ENCODE data around the gene PDE1A. TPM values are rescaled to one million over a fixed set of nuclear protein-coding genes. Genes with fewer than 3 reads are reported as not detected.

The PDE1A gene
- total and polyA plus RNA-seq, 2 of the 13 experiments (the other 11 are each of a cell fraction or from before 2014, with no cell fraction given): not detected

GRCh38 chr2:182360663-182361260, 66.1 kb downstream of the PDE1A start:
- Histone ChIP-seq H3K4me2 (ENCODE audit: low read depth, low read length) (no peak overlapping the region), H3K4me3 (replicated peaks in 1 of 3; ENCODE audit: insufficient read depth in 1 of 3, low read depth in 2 of 3, low read length in 3 of 3) (no peak overlapping the region), H4K20me1 (ENCODE audit: insufficient read depth, low read length) (no peaks in the 10 kb centered on the region), H3K27me3 (ENCODE audit: control insufficient read depth in 1 of 2, insufficient read depth in 2 of 2, low read length in 2 of 2) (no peaks in the 10 kb centered on the region), H3K27ac (ENCODE audit: extremely low read length, insufficient read depth, low read length) (no peak overlapping the region), H2AFZ (ENCODE audit: low read length) (no peak overlapping the region), H3K4me1 (ENCODE audit: insufficient read depth, low read length) (no peaks in the 10 kb centered on the region), H3K36me3 (replicated peaks in 1 of 2; ENCODE audit: control insufficient read depth in 1 of 2, insufficient read depth in 2 of 2, low read length in 2 of 2) (no peaks in the 10 kb centered on the region), H3K9ac (ENCODE audit: insufficient read depth, low read depth, low read length) (no peak overlapping the region), H3K79me2 (ENCODE audit: insufficient read depth, low read length) (no peaks in the 10 kb centered on the region), H3K9me3 (ENCODE audit: low read length) (no peaks in the 10 kb centered on the region)
- no peak for DNase-seq (ENCODE audit: low spot score)
- TF ChIP-seq ZNF562 (CRISPR knock-in tag; IDR thresholded peaks at IDR 0.05; ENCODE audit: borderline replicate concordance): no peak
- TF ChIP-seq ZNF331 (CRISPR knock-in tag; IDR thresholded peaks at IDR 0.05): no peak
- TF ChIP-seq ZNF556 (CRISPR knock-in tag; IDR thresholded peaks at IDR 0.05; ENCODE audit: borderline replicate concordance): no peak
- TF ChIP-seq, protein P1, sequence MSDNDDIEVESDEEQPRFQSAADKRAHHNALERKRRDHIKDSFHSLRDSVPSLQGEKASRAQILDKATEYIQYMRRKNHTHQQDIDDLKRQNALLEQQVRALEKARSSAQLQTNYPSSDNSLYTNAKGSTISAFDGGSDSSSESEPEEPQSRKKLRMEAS (IDR thresholded peaks at IDR 0.05): no peak
- no peak for TF ChIP-seq SMAD9 (CRISPR knock-in tag; IDR thresholded peaks at IDR 0.05)
- no peak for TF ChIP-seq RFXAP (CRISPR knock-in tag; IDR thresholded peaks at IDR 0.05; ENCODE audit: borderline replicate concordance)
- TF ChIP-seq BHLHE40 (IDR thresholded peaks at IDR 0.05; ENCODE audit: low read length): no peak
- no peak for TF ChIP-seq ZFP91 (CRISPR knock-in tag; IDR thresholded peaks at IDR 0.05; ENCODE audit: borderline replicate concordance)
- no peak for TF ChIP-seq KLF16 (CRISPR knock-in tag; IDR thresholded peaks at IDR 0.05)
- TF ChIP-seq, protein P2, sequence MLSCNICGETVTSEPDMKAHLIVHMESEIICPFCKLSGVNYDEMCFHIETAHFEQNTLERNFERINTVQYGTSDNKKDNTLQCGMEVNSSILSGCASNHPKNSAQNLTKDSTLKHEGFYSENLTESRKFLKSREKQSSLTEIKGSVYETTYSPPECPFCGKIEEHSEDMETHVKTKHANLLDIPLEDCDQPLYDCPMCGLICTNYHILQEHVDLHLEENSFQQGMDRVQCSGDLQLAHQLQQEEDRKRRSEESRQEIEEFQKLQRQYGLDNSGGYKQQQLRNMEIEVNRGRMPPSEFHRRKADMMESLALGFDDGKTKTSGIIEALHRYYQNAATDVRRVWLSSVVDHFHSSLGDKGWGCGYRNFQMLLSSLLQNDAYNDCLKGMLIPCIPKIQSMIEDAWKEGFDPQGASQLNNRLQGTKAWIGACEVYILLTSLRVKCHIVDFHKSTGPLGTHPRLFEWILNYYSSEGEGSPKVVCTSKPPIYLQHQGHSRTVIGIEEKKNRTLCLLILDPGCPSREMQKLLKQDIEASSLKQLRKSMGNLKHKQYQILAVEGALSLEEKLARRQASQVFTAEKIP (CRISPR knock-in tag; IDR thresholded peaks at IDR 0.05; ENCODE audit: borderline replicate concordance): no peak
- no peak for TF ChIP-seq HIC2 (CRISPR knock-in tag; IDR thresholded peaks at IDR 0.05; ENCODE audit: low read depth)
- no peak for TF ChIP-seq MBD4 (IDR thresholded peaks at IDR 0.05; ENCODE audit: borderline replicate concordance, low read length)
- TF ChIP-seq TAF1 (CRISPR knock-in tag; IDR thresholded peaks at IDR 0.05): no peak
- TF ChIP-seq KDM2A (CRISPR knock-in tag; IDR thresholded peaks at IDR 0.05; ENCODE audit: borderline replicate concordance, low read depth): no peak
- TF ChIP-seq ZNF678 (CRISPR knock-in tag; IDR thresholded peaks at IDR 0.05): no peak
- no peak for TF ChIP-seq SMYD3 (CRISPR knock-in tag; IDR thresholded peaks at IDR 0.05)
- TF ChIP-seq, protein P3, sequence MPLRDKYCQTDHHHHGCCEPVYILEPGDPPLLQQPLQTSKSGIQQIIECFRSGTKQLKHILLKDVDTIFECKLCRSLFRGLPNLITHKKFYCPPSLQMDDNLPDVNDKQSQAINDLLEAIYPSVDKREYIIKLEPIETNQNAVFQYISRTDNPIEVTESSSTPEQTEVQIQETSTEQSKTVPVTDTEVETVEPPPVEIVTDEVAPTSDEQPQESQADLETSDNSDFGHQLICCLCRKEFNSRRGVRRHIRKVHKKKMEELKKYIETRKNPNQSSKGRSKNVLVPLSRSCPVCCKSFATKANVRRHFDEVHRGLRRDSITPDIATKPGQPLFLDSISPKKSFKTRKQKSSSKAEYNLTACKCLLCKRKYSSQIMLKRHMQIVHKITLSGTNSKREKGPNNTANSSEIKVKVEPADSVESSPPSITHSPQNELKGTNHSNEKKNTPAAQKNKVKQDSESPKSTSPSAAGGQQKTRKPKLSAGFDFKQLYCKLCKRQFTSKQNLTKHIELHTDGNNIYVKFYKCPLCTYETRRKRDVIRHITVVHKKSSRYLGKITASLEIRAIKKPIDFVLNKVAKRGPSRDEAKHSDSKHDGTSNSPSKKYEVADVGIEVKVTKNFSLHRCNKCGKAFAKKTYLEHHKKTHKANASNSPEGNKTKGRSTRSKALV (CRISPR knock-in tag; IDR thresholded peaks at IDR 0.05): no peak
- TF ChIP-seq ZNF335 (CRISPR knock-in tag; IDR thresholded peaks at IDR 0.05): no peak
- no peak for TF ChIP-seq PCBP1 (IDR thresholded peaks at IDR 0.05; ENCODE audit: borderline replicate concordance, low read depth, low read length)
- FAIRE-seq: no peak
- in situ Hi-C loops (cut with HindIII; ENCODE audit: extremely low pct_ligation_motif_present, low pct_unique_long_range_greater_than_20kb) (no loop called here), intact Hi-C loops (cut with micrococcal nuclease; ENCODE audit: unreplicated experiment) (no loop called here)
- no TSS peak for BruUV-seq (replicated peaks)
- ChIA-PET POLR2A (no interaction called here), CTCF (ENCODE audit: low intra/inter-chr PET ratio, low total read pairs) (no interaction called here)
- ATAC-seq: no peak
- WGBS (ENCODE audit: low lambda C conversion rate): 18% methylated on average over 2 of the region's 2 CpGs

All from HepG2 (cell line).